ENCODE results near the gene HOXD9.

- TF ChIP-seq CTCF (conservative IDR thresholded peaks at IDR 0.05; ENCODE audit: low read length): no peak
- TF ChIP-seq EZH2phosphoT487 (IDR thresholded peaks at IDR 0.05; ENCODE audit: borderline replicate concordance): no peak
Observed at GRCh38 chr2:176103742-176104315, 18.7 kb upstream of the HOXD9 start.

Measured in Loucy (cell line).